Hypothalamus (tissue), 51 donors: ENCODE data around the gene TST.

Source experiments
- DNase-seq, 51 donors: peaks; one replicate each; lab custom pipeline; 2025; lab: John Stamatoyannopoulos, UW

Gene TST

DNA sequence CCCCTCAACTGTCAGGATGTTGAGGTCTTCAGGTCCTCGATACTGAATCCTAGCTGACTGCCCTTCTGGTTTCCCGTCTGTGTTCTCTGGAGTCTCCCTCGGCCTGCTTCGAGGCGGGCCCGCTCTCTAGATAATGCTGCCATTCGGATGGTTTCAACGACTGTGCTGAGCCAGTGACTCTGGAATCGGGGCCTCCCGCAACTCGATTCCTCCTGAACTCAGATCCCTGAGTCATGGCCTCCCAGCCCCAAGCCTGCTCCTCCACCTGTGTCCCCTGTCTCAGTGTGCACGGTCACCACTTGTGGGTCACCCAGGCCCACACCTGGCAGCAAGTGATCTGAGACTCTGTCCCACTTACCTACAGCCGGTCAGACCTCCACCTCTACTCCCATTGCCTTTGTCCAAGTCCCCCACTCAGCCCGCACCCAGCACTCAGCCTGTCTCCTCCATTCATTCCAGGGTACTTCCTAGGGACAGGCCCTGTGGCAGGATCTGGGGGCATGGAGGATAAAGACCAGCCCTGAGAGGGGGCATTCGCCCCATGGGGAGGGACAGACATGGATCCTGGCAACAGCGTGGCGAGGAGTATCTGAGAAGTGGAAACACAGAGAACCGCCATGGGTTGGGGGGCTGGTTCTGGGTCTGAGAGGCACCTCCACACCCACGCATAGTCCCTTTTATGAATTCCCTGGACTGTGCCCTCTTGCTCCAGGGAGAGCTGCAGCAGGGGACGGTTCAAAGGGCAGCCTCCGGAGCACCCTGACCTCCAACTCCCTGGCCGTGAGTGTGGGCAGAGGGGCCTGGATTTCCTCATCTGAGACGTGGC lies 14.6 kb upstream of the TST start:
- DNase-seq, result no peak

DNA sequence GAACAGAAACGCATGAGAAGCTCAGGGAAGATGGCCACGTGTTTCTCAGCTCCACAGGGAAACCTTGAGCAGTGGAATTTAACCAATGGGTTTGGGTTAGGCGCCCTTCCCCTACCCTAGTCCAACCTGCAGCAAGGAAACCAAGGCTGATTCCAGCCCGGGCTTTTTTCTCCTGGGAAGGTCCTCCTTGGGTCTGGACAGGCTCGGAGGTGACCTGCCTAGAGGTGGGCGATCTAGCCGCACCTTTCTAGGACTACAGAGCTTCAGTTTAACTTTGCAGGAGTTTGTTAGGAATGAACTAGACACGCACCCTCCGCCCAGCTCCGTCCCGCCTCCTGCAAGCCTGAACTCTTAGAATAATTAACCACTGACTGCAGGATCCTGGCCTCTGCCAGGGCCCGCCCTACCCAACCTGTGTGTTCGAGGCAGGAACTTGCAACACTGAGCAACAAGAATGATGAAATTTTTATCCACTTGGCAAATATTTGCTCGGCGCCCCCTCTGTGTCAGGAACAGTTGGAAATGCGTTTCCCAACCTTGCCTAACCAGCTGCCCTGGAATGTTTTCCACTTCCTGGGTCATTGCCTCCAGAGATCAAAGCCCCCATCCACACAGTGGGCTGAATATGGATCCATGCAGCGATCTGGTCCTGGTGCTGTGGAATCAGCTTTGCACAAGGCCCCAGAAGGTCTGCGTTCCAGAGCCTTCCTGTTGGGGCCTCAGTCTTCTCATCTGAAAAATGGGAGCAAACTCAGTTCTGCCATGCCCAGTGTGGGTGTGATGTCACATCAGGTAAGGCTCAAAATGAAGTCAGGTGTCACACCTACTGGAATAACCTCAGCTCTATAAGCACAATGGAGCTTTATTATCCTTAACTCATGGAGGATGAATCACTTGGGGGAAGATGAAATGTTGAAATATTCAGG lies 13.6 kb upstream of the TST start:
- no peak for DNase-seq

DNA sequence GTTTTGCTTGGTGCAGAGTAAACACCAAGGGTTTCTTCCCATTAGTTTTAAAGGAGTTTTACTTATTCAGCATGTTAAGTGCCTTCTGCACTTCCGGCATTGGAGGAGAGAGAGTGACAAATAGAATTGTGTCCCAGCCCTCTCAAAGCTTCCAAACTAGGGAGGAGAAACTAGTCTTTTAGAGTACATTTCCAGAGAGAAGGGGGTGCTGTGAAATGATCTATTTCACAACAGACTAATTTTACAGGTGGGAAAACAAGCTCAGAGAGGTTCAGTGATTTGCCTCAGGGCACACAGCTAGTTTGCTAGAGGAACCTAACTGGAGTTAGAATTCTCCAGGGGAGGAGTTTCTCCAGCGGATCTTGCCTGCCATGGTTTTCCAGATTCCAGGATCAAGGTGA lies 12.9 kb upstream of the TST start:
- no peak for DNase-seq

DNA sequence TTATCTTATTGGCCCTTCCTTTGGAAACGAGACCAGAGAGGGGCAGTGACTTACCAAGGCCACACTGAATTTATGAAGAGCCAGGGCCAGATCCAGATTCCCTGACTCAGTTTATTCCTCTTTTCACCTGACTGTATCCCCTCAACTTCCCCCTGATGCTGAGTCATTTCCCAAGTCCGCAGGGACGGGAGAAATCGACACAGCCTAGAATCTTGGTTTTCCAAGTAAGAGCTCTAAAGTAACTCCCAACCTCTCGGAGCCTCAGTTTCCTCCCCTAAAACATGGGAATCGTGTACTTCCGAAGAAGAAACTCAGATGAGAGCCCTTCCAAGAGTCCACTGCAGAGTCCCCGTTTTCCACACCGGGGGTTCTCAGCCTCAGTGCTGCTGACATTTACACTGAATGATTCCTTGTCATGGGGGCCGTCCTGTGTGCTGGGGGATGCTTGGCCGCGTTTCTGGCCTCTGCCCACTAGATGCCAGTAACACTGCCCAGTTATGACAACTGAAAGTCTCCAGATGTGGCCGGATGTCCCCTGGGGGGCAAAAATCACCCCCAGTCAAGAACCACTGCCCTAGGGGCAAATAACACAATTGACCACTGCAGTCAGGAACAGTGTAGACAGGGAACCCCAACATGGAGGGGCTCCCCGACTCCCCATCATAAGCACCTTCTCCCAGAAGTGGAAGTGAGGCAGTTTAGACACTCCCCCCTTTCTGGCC lies 11.5 kb upstream of the TST start:
- no peak for DNase-seq

DNA sequence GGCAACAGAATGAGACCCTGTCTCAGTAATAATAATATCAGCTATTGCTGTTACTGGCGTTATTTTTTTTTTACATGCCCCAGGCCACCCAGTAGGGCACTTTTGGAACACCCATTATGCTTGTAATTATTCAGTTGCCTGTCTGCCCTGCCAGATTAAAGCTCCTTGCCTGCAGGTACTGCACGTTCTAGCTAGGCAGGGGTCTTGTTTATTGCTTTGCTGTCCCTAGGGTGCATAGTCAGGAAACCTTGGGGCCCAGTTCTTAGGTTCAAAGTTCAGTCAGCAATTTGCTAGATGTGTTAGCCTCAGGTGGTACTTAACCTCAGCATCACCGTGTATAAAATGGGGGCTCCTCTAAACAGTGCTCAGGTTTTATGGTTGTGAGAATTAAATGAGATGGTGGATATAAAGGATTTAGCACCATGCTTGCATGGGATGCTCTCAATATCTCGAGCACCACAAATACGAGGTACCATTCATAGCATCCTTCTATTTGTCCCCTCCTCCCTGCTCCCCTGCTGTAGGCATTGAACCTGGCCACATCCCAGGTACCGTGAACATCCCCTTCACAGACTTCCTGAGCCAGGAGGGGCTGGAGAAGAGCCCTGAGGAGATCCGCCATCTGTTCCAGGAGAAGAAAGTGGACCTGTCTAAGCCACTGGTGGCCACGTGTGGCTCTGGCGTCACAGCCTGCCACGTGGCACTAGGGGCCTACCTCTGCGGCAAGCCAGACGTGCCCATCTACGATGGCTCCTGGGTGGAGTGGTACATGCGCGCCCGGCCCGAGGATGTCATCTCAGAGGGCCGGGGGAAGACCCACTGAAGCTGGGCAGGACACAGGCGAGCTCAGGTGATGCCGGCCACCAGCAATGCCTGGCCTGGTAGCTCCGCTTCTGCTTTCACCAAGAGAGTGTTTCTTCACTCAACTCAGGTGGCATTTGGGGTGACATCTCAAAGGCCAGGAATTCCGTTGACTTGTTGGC lies 9.7 kb upstream of the TST start:
- no peak for DNase-seq

DNA sequence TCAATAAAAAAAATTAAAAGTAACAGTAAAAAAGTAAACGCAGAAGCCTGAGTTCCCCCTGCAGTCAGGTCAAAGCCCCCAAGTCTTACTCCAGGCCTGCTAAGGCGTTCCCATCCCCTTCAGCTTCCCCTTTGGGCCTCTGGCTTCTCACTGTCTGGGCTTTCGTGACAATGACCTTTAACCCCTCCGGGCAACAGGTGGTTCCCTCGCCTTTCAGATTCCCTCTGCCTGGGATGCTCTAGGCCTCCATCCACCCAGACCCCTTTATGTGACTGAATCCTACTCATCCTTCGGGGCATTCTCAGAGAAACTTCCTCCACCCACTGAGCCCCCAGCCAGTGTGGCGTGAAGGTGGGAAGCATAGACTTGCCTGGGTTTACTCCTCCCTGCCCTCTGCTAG lies 8.3 kb upstream of the TST start:
- no peak for DNase-seq

DNA sequence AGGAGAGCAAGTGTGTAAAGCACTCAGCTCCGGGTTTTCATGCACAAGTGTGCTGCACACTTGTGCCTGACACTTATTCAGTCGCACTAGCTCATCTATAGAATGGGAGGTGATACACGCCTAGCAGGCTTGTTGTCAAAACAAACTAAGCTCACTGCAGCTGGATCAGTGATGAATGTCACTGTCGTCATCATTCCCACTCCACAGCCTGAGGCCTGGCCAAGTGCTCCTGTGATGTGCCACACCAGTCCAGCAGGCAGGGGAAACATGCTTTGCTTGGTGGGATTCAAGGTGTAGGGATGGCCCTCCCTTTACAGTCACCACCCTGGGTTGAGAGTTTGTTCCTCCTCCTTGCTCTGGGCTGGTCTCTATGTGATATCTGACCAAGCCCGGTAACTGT lies 7.1 kb upstream of the TST start:
- DNase-seq, result peak in 4 of 51 donors; percentile 9 to 31 (median 14)

DNA sequence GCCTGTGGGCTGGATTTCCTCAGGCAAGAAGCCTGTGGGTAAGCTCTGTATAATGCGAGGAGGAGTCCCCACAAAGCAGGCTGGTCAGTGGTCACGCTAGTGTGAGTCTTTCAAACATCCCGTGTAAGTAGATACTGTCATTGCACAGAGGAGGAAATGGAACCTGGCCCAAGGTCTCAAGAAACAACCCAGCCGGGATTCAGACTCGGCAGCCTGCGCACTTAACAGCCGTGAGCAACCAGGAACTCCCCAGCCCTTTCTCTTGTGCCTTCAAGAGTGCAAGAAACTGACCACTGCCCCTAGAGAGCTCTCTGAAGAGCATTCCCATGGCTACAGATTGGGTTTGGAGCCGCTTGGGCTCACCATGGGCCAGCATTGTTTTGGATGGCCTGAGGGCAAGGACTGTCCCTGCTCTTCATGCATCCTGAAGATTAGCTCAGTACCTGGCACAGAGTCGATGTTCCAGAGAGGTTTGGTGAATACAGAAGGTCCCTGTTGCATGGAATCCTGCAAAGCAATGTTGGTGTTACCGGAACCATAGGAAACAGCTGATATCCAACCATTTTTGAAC lies 6.3 kb upstream of the TST start:
- DNase-seq, result no peak

DNA sequence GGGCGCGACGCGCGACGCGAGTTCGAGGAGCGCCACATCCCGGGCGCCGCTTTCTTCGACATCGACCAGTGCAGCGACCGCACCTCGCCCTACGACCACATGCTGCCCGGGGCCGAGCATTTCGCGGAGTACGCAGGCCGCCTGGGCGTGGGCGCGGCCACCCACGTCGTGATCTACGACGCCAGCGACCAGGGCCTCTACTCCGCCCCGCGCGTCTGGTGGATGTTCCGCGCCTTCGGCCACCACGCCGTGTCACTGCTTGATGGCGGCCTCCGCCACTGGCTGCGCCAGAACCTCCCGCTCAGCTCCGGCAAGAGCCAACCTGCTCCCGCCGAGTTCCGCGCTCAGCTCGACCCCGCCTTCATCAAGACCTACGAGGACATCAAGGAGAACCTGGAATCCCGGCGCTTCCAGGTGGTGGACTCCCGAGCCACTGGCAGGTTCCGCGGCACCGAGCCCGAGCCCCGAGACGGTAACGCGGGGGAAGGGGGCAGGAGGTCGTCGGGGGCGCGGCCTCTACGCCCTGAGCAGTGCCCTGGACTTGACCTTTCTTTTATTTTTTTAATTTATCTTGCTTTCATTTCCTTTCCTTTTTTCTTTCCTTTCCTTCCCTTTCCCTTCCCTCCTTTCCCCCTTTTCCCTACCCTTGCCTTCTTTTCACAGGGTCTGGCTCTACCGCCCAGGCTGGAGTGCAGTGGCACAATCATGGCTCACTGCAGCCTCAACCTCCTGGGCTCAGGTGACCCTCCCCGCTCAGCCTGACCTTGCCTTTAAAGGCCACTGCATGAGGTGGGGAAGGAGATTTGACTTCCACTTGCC lies 5.3 kb upstream of the TST start:
- DNase-seq, result no peak

DNA sequence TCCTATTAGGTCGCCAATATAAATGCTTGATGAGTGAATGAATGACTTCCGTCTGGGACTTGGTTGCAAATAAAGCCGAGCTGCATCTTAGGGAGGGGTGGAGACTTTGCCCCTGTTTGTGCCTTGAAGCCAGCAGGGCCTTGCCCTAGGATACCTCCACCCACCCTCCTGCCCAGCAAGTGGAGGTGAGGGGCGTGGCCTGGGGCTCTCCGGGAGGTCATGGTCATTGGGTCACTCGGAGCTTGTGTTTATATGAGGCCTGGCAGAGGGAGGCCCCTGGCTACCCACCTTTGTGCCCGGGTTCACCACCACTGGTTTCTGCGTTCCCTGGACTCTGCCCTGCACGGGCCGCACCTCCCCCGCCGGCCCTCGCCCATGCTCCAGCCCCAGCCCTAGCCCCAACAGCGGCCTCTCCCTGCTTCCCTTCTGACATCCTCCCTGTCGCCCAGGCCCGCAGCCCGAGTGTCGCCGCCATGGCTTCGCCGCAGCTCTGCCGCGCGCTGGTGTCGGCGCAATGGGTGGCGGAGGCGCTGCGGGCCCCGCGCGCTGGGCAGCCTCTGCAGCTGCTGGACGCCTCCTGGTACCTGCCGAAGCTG lies 4.6 kb upstream of the TST start:
- no peak for DNase-seq

DNA sequence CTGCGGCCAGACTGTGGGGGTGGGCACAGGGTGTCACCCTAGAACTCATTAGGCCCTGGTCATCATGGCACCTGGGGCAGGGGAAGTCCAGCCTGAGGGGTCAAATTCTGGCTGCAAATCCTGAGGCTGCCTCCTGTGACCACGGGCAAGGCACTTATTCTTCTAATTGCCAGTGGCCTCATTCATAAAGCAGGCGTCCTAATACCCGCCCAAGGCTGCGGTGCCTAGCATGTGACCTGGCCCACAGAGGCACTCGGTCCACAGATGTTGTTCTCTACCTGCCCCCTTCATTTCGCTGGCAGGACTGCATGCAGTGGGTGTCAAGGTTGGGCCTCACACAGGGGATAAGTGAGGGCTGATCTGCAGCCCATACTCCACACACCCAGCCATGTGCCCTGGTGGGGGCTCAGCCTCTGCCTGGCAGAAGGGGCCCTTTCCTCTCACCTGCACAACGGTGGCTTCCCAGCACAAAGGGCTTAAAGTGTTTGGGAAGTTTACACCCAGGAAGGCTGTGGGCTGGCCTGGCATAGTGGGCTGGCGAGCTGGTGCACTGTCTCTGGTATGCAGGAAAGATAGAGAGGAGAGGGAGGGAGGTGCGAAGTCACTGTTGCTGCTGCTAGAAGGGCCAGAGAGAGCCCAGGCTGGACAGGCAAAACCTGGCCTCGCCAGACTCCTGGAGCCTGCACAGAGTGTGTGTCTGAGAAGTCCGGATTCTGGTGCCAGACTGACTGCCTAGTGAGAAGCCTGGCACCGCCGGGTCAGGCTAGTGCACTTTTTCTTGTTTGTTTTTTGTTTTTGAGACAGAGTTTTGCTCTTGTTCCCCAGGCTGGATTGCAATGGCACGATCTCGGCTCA lies 3.5 kb upstream of the TST start:
- peak in 12 of 51 donors; percentile 7 to 49 (median 22) for DNase-seq

DNA sequence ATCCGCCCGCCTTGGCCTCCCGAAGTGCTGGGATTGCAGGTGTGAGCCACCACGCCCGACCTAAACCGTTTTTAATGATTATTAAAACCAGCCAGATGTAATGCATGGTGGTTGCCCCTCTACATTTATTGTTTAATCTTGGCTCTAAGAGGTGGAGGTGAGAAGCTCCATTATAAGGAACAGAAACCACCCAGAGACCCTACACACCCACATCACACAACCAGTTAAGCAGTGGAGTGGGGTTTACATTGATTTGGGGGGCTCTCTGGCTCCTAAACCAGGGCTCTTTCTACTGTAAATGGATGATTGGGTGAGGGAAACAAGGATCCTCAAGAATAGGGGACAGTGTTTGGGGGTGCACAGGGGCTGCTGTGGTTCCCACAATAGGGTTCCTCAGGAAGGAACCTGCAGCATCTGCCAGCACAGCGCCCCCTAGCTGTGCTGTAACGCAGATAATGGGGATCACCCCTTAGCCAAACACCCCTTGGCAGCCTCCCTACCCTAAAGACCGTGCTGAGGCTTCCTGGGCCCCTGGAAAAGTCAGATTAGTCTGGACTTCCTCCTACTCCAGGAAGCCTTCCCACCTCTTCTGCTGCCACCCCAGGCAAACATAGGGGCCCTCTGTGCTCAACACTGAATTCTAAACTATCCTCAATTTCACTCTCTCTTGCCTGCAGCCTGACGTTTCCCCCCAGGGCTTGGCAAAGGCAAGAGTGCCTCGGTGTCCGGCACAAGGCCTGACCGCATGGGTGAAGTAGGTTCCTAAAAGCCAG lies 2.6 kb upstream of the TST start:
- peak in 19 of 51 donors; percentile 5 to 65 (median 26) for DNase-seq

DNA sequence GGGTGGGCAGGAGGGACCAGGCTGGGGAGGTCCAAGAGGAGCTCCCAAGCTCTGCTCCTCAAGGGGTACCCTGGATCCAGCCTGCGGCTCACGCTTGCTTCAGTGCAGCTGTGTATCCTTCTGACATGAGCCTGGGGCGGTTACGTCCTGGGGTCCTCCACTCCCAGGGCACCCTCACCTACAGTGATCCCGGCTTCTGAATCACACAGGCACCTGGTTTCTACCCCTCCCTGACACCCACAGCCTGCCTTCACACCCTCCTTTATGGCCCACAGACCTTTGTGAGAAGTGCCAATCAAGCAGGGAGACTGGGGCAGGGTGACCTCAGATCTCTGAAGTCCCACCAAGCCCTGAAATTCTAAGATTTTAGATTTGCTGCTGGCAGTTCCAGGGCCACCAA lies 1.8 kb upstream of the TST start:
- no peak for DNase-seq

DNA sequence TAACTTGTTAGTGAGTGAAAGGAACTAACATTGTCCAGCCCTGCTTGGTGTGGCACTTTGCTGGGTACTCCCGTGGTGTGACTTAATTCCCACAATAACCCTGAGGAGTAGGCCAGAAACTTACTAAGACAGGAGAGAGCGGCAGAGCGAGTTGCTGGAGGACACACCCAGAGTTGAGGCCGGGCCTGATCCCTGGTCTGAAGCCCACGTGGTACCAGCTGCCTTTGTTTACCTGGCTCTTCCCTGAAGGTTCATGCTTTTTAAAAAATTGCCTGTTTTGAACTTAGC lies 889 bp upstream of the TST start:
- DNase-seq, result peak in 12 of 51 donors; percentile 27 to 63 (median 46)

DNA sequence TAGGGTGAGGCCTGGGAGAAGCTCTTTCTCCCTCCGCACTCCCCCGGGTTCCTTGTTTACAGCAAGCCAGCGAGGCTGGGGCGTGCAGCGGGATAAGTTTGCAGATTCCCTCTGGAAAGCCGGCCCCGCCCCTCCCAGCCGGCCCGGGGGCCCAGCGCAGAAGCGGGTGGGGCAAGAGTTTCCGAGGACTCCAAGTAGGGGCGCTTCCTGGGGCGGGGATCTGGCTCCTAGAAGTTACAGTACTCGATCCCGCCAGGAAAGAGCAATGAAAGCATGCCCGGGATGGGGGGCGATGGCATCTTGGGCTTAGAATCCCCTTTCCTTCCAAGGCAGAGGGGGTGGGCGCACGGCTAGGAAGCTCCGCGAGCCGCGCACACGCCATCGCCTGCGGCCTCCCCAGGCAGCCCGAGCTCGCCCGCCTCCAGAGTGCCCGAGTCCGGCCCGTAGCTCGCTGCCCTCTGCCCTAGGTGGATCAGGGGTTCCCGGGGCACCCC lies 385 bp downstream of the TST start:
- peak in 24 of 51 donors; percentile 24 to 69 (median 49) for DNase-seq

DNA sequence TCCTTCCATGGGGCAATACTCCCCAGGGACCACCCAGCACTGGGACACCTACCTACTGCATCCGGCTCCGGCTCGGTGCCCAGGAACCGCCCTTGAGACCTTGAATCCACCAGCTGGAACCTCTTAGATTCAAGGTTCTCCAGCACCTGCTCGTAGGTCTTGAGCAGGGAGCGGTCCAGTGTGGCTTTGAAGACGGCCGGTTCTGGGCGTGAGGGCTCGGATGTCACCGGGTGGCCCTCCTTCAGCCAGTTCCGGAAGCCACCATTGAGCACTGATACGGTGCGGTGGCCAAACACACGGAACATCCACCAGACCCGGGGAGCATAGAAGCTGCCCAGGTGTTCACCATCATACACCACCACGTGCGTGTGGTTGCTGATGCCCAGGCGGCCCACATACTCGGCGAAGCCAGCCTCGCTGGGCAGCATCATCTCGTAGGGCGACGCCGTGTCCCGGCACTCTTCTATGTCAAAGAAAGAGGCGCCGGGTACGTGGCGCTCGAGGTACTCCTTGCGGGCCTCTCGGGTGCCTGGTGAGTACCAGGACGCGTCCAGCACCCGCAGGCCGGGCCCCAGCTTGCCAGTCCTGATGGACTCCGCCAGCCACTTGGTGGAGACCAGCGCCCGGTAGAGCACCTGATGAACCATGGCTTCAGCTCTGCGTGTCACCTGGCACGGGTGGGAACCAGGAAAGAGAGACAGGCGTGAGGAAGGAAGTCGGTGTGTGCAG lies 997 bp downstream of the TST start:
- peak in 5 of 51 donors; percentile 20 to 65 (median 47) for DNase-seq
